ENCODE measurements around the gene MPIG6B. TPM values are rescaled to one million over a fixed set of nuclear protein-coding genes. Genes with fewer than 3 reads are reported as not detected.

The MPIG6B gene
- total and polyA plus RNA-seq, 4 donors: 0.08 to 10.7 (median 0.24) TPM

DNA sequence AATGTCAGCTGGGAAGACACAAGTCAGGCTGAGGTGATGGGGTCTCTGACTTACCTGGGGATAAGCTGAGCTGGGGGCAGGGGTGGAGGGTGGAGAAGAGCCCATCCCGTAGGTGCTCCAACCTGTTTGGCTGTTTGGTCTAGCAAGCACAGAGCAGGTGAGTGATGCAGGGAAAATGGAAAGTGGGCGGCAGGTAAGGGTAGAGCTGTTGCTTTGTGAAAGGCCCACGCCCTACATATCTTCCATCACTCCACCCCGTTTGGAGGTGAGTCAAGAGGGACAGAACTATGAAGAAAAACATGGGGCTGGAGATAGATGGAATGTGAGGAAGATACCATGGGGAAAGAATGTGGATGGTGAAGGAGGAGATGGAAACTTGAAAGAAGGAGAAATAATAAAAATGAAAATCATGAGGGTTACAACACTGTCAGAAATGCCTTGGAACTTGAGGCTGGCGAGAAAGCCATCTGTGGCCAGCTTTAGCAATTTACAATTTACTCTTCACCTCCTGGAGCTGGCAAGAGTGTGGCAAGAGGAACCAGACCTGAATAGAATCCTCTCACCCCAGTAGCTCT lies 2.9 kb upstream of the MPIG6B start:
- no peak overlapping the region for H3K4me3 ChIP-seq (ENCODE audit: low read depth in 1 of 3, low read length in 3 of 3)
- no peaks in the 10 kb centered on the region for H3K27me3 ChIP-seq (ENCODE audit: control insufficient read depth in 4 of 4, insufficient read depth in 4 of 4, low read length in 3 of 4)
- WGBS: 91% methylated on average over 5 of the region's 5 CpGs
- H3K9ac ChIP-seq (ENCODE audit: low read depth in 1 of 2, low read length in 2 of 2): no peak overlapping the region
- H3K9me3 ChIP-seq (ENCODE audit: control insufficient read depth in 4 of 4, low read length in 3 of 4): no peaks in the 10 kb centered on the region
- no peak for DNase-seq (ENCODE audit: low spot score)
- H3K4me1 ChIP-seq (ENCODE audit: control insufficient read depth in 4 of 4, insufficient read depth in 4 of 4, low read length in 3 of 4): no peaks in the 10 kb centered on the region
- H3K36me3 ChIP-seq (ENCODE audit: control insufficient read depth in 4 of 4, insufficient read depth in 3 of 4, low read depth in 1 of 4, low read length in 3 of 4): no peaks in the 10 kb centered on the region
- H3K27ac ChIP-seq (ENCODE audit: low read depth in 1 of 2, low read length in 2 of 2): no peak overlapping the region
- no peak for TF ChIP-seq GABPA (IDR thresholded peaks at IDR 0.05 in 1 of 2, conservative IDR thresholded peaks at IDR 0.05 in 1 of 2)
- TF ChIP-seq RXRA (IDR thresholded peaks at IDR 0.05): no peak
- no peak for TF ChIP-seq JUND (IDR thresholded peaks at IDR 0.05)
- no peak for TF ChIP-seq YY1 (IDR thresholded peaks at IDR 0.05)
- TF ChIP-seq, protein P1, sequence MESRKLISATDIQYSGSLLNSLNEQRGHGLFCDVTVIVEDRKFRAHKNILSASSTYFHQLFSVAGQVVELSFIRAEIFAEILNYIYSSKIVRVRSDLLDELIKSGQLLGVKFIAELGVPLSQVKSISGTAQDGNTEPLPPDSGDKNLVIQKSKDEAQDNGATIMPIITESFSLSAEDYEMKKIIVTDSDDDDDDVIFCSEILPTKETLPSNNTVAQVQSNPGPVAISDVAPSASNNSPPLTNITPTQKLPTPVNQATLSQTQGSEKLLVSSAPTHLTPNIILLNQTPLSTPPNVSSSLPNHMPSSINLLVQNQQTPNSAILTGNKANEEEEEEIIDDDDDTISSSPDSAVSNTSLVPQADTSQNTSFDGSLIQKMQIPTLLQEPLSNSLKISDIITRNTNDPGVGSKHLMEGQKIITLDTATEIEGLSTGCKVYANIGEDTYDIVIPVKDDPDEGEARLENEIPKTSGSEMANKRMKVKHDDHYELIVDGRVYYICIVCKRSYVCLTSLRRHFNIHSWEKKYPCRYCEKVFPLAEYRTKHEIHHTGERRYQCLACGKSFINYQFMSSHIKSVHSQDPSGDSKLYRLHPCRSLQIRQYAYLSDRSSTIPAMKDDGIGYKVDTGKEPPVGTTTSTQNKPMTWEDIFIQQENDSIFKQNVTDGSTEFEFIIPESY (IDR thresholded peaks at IDR 0.05): no peak
- TF ChIP-seq NR2F2 (IDR thresholded peaks at IDR 0.05): no peak
- TF ChIP-seq SP1 (IDR thresholded peaks at IDR 0.05): no peak
- no peak for TF ChIP-seq EGR1 (IDR thresholded peaks at IDR 0.05; ENCODE audit: low read depth in 2 of 2)
- TF ChIP-seq HNF4A (conservative IDR thresholded peaks at IDR 0.05): no peak
- TF ChIP-seq RAD21 (IDR thresholded peaks at IDR 0.05): no peak
- TF ChIP-seq, protein P2, sequence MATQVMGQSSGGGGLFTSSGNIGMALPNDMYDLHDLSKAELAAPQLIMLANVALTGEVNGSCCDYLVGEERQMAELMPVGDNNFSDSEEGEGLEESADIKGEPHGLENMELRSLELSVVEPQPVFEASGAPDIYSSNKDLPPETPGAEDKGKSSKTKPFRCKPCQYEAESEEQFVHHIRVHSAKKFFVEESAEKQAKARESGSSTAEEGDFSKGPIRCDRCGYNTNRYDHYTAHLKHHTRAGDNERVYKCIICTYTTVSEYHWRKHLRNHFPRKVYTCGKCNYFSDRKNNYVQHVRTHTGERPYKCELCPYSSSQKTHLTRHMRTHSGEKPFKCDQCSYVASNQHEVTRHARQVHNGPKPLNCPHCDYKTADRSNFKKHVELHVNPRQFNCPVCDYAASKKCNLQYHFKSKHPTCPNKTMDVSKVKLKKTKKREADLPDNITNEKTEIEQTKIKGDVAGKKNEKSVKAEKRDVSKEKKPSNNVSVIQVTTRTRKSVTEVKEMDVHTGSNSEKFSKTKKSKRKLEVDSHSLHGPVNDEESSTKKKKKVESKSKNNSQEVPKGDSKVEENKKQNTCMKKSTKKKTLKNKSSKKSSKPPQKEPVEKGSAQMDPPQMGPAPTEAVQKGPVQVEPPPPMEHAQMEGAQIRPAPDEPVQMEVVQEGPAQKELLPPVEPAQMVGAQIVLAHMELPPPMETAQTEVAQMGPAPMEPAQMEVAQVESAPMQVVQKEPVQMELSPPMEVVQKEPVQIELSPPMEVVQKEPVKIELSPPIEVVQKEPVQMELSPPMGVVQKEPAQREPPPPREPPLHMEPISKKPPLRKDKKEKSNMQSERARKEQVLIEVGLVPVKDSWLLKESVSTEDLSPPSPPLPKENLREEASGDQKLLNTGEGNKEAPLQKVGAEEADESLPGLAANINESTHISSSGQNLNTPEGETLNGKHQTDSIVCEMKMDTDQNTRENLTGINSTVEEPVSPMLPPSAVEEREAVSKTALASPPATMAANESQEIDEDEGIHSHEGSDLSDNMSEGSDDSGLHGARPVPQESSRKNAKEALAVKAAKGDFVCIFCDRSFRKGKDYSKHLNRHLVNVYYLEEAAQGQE (IDR thresholded peaks at IDR 0.05): no peak
- TF ChIP-seq, protein P3, sequence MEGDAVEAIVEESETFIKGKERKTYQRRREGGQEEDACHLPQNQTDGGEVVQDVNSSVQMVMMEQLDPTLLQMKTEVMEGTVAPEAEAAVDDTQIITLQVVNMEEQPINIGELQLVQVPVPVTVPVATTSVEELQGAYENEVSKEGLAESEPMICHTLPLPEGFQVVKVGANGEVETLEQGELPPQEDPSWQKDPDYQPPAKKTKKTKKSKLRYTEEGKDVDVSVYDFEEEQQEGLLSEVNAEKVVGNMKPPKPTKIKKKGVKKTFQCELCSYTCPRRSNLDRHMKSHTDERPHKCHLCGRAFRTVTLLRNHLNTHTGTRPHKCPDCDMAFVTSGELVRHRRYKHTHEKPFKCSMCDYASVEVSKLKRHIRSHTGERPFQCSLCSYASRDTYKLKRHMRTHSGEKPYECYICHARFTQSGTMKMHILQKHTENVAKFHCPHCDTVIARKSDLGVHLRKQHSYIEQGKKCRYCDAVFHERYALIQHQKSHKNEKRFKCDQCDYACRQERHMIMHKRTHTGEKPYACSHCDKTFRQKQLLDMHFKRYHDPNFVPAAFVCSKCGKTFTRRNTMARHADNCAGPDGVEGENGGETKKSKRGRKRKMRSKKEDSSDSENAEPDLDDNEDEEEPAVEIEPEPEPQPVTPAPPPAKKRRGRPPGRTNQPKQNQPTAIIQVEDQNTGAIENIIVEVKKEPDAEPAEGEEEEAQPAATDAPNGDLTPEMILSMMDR (IDR thresholded peaks at IDR 0.05; ENCODE audit: low read depth, low read length, missing input control): no peak
- no peak for TF ChIP-seq FOXA1 (IDR thresholded peaks at IDR 0.05)
- no peak for TF ChIP-seq HNF4G (IDR thresholded peaks at IDR 0.05)
- TF ChIP-seq FOXA2 (IDR thresholded peaks at IDR 0.05): no peak
- no peak for TF ChIP-seq TAF1 (conservative IDR thresholded peaks at IDR 0.05)
- TF ChIP-seq, protein P4, sequence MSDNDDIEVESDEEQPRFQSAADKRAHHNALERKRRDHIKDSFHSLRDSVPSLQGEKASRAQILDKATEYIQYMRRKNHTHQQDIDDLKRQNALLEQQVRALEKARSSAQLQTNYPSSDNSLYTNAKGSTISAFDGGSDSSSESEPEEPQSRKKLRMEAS (IDR thresholded peaks at IDR 0.05): no peak
- no peak for TF ChIP-seq ATF3 (IDR thresholded peaks at IDR 0.05)
